ENCODE measurements around the gene BNIP5.

Gene BNIP5

DNA sequence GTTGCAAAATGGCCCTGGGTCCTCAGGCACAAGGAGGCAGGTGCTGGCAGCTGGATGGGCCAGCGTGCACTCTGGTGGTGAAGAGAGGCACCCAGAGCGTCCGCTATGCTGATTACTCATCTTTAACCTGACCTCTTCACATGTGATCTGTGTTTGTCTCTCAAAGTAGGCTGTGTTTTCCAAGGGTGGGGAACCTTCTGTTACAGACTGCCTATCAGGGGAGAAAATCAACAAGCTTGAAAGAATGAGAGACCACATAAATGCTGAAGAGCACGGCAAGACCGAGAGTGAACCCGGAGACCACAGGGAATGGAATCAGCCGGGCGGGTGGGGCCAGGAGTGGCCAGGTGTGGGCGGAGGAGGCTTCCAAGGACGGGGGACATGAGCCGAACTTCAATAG lies 16.2 kb downstream of the BNIP5 start:
- peak in 2 of 3 experiments; percentile 7 to 75 for DNase-seq

DNA sequence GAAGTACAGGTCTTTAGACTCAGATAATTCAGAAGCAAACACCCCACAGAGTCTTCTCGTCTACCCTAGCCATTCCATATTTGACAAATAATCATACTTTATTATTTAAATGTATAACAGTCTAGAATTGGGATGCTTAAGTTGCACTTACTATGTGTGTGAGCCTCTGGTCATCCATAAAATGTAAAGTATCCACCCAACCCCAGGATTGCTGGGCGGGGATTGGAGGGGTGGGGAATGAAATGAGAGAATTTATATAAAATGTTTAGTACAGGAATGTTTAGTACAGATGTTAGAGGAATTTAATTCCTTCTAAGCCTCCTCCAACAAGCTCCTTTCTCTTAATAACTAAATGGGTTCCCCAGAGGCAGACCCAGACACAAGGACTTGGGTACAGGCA lies 16.9 kb downstream of the BNIP5 start:
- no peak for DNase-seq

DNA sequence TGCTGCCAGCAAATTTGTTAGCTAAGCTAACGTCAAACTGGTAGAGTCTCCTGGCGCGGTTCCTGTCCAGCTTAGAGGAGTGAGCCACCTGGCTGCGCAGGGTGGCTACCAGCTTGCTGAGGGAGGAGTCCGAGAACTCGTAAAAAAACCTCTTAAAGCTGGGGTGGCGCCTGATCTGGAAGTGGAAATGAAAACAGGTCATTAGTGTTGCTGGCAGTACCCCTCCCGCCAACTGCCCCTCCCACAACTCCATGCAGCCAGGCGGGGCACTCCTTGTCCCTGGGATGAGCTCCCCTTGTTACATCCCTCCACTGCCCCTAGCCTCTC lies 17.3 kb downstream of the BNIP5 start:
- DNase-seq: peak; percentile 80 to 92 (median 88)

DNA sequence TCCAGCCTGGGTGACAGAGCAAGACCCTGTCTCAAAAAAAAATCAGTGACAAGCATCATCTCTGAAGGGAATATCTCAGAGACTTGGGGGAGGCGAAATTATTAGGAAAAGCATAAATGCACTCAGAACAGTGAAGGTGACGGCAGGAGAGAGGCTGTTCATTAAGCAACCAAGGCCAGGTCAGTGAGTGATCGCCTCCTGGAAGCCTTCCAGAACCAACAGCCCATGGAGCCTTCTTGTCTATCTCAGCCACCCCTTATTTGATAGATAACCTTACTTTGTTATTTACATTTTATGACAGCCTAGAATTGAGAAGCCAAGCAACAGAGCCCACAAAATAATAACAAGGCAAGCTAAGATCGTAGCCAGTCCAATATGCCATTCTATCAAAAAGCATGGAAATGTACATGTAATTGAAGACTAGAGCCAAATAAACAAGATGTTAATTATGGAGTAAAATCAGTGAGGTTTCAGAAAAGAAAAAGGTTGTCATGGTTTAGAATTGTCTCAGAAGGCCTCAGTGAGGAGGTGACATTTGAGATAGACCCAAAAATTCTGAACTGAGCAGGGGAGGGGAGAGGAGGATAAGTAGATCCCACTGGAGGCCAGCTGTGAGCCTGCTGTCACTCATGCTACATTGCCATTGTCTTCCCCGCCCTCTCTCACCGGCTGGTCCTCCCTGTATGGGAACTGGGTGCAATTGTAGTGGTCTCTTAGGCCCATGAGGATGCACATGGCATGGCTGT lies 17.8 kb downstream of the BNIP5 start:
- peak in 1 of 3 experiments; percentile 40 for DNase-seq

DNA sequence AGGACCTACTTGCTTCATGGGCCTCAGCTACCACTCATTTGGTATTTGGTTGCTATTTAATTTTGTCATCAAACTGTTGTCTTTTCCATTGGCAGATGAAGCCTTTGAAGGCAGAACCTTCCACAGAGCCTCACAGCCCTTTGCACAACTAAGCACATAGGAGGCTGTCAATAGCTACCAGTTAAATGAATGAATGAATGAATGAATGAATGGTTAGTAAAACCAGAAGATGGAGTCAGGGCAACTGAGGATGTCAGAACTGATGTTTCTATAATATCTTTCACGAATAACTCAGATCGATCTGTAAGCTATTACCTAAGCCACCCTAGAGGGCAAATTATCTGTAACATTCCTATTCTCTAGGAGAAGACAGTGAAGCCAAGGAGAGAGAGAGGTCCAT lies 19.1 kb downstream of the BNIP5 start:
- no peak for DNase-seq

DNA sequence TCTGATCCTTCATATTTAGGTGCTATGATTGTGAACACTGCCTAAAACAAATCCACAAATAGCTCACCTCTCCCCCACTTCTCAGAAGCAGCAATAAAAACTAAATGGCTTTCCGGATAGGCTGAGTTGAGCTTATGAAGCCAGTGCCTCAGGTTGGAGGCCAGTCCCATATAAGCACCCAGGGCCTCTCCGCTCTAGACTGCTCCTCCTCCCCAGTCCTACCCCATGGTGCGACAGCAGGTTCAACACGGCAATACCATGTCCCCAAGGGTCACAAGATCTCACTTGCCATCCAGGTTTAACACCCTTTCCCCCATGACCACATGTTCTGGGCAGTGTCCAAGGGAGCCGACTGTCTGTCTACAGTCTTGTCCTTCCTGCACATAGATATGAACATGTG lies 20.8 kb downstream of the BNIP5 start:
- DNase-seq: no peak

DNA sequence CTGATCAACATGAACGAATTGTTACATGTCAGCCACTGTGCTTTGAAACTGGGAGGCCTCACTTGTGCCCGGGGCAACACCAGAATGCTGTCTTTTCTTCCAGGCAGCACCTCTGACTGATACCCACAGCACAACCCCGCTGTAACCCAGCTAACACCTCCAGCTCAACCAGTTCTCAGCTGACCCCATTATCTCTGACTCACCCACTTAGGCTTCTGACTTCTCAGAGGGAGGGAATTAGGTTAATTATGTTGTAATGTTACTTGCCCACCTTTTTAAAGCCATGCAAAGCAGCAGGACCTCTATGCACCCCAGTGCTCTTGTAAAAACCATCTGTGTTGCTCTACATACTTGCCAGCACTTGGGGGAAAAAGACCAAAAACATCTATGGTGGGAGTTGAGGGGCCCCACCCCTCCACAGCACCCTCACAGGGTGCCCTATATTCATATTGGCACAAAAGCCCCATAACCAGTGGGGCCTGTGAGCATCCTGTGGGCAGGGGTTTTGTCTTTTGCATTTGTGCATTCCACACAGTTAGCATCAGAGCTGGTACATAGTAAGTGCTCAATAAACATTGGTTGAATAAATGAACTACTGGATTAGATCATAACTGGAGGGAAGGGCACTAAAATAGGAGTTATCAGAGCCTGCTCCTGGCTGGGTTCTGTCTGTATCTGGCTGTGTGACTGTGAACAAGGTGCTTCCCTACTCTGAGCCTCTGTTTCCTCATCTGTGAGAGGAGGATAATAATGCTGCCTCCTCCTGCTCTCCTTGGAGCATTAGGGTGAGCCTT lies 22.3 kb downstream of the BNIP5 start:
- DNase-seq: peak in 2 of 3 experiments; percentile 48 to 75

DNA sequence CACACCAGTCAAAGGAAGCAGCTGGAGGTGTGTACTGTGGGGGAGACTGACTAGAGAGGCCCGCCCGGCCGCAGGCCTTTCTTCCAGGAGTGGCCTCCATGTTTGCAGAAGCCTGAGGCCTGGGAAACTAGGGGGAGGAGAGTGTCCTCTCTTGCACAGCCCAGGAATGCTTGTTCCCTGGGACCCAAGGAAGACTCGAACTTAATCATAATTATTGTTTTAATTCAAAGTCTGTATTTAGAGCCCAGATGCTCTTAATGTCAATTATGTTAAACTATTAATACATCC lies 23.1 kb downstream of the BNIP5 start:
- DNase-seq: no peak

DNA sequence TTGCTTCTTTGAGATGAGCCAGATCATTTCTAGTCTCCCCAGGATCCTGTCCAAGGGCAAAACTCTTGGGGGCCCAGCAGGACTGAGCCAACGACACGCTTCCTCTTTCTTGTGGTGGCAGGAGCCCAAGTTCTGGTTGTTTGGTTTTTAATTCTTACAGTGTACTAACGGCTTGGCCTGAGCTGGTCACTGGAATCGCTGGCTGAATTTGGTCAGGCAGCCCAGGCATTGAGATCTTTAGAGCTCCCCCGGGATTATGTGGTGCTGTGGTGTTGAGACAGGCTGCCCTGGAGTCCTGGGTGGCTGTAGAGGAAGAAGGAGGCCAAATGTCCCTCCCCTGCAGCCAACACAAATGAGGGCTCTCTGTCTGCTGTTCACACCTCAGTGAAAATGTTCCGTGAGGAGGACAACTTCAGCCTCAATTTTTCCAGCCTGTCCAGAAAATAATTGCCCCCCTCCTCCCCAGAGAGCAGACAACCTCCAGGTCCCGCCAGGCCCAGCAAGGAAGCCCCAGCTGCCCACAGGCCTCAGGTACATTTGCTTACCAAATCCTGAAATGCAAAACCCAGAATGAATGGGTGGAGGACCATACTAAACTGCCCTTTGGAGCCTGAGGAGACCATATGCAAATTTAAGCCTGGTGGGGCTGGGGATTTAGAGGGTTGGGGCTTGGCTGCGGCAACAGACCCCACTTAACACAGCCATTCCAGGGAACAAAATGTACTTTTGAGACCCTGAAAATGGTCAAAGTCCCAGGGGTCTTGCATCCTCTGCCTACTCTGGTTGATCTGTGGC lies 23.6 kb downstream of the BNIP5 start:
- no peak for DNase-seq

DNA sequence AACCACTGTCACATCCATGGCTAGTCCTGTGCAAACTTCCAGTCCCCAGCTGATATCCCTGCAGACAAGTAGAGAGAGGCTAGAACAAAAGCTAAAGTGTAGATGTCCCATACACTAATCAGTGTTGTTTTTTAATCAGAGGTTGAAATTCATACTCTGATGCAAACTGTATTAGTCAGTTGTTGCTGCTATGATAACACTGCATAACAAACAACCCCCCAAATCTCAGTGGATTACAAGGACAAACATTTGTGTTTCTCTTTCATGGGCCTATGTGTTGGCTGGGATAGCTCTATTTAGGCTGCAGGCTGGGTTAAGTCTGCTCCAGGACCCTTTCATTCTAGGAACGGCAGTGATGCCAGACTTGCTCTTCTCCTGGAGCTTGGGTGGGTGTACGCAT lies 26.8 kb downstream of the BNIP5 start:
- no peak for DNase-seq

DNA sequence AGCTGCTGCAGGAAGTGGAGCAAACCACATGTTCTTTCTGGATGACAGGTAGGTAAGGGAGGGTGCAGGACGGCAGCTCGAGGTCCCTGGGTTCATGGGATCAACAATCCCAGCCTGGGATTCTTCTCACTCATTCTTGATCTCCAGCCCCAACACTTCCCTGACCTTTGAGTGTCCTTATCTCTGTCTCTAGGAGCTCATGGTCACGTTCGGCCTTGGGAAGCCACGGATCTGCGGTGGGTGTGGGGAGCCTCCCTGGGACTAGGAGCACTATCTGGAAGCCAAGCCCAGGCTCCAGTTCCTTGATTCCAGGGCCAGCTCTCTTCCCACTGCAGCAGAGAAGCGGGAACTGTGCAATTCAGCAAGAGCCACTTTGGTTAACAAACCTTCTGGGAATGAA lies 27.5 kb downstream of the BNIP5 start:
- no peak for DNase-seq

DNA sequence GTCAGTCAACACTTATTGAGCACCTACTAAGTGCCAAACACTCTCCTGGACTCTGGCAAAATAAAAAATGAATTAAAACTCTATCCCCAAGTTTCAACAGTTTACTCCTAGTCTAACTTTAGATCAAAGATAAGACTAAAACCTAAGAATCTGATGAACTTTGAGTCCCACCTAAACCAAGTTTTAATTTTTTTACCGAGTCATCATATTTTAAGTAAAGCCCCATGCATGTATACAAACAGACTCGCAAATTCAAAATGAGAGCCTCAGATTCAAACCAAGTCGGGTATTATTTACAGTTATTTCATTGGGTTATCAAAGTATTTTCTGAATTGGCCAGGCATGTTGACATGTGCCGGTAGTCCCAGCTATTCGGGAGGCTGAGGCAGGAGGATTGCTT lies 28.2 kb downstream of the BNIP5 start:
- DNase-seq: no peak

DNA sequence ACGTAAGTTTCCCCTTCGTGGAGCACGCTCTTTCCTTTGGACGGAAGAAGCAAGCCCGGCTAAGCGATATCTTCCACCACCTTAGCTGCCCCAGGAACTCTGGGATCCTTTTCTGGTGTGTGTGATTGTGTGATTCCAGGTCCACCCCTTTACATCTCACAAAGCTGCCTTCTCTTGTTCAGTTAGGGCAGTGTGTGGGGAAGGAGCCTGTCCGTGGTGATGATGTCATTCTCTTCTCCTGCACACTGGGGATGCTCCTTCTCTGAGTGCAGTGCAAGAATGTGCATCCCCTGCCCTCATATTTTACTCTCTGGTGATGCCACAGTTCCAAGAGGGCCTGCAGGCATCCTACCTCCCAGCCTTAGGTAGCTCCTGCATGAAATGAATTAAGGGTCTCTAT lies 30.3 kb downstream of the BNIP5 start:
- no peak for DNase-seq

DNA sequence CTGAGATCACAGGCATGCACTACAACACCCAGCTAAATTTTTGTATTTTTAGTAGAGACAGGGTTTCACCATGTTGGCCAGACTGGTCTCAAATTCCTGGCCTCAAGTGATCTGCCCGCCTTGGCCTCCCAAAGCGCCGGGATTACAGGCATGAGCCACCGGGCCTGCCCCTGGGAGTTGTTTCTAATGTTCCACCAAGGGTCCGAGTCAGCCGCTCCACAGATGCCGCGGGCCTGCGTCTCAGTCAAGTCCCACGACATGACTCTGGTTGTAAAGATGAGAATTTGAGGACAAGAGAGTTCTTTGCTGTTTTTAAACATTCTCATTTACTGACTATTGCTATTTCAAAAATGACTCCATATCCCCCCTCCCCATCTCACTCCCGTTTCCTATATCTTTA lies 30.8 kb downstream of the BNIP5 start:
- DNase-seq: no peak

DNA sequence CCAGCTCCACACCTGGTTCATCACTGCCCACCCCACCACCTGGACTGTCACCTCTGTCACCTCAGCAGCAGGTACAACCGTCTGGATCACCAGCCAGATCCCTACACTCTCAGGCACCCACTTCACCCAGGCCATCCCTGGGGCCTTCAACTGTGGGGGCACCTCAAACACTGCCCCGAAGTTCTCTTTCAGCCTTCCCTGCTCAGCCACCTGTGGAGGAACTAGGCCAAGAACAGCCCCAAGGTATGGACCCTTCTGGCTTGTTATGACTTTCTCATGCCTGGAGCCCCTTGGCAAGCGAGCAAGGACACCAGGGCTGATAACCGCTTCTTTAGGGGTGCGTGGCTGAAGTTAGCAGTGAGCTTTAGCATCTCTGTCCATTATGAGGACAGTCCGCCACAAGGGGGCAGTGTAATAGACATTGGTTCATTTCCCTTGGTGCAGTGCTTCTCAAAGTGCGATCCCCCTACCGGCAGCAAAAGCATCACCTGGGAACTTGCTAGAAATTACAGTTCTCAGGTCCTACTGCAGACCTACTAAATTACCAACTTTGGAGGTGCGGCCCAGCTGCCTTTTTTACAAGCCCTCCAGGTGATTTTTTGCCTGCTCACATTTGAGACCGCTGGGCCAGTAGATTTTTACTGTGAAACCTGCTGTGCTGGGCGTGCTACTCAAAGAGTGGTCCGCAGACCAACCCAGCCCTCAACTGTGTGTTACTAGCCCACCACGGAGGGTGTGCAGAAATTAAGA lies 34.3 kb downstream of the BNIP5 start:
- peak; percentile 58 to 85 (median 82) for DNase-seq

DNA sequence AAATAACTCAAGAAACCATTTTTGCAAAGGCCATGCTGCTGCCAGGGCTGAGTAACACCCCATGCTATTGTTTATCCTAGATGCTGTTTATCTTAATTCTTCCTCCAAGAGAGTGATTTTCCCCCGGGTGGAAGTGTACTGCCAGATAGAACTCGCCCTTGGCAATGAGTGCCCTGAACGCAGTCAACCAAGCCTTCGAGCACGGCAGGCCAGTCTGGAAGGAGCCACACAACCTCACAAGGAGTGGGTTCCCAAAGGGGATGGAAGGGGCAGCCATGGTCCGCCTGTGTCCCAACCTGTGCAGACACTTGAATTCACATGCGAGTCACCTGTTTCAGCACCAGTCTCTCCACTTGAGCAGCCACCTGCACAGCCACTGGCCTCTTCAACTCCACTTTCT lies 34.9 kb downstream of the BNIP5 start:
- DNase-seq: peak in 1 of 3 experiments; percentile 82

DNA sequence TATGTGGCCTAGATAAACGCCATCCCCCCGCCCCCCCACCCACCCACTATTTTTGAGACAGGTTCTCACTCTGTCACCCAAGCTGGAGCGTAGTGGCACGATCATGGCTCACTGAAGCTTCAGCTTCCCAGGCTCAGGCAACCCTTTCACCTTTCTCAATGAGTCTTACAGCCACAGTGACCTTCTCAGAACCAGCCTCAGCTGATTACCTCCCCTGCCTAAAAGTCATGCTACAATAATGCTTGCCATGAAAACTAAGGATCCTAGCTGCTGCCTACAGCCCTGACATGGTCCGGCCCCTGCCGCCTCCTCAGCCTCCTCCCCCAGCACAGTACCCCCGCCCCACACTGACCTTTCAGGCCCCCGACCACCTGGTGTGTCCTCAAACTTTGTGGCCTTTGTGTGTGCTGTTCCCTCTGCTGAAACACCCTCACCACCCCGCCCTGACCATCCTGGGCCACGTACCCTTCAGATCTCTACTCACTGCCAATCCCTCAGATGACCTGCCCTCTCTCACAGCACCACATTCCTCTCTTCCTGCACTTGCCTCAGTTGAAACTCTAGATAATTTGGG lies 35.5 kb downstream of the BNIP5 start:
- DNase-seq: no peak

DNA sequence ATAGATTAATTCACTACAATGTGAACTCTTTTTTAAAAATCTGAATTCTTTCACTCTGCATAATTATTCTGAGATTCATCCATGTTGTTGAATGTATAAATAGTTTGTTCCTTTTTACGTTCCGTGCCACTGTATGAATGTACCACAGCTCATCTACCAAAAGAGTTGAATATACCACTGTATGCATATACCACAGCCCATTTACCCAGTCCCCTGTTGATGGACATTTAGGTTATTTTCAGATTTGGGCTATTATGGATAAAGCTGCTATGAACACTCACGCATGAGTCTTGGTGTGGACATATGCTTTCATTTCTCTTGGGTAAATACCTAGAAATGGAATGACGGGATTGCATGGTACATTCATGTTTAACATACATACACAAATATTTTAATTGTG lies 38.7 kb downstream of the BNIP5 start:
- no peak for DNase-seq

DNA sequence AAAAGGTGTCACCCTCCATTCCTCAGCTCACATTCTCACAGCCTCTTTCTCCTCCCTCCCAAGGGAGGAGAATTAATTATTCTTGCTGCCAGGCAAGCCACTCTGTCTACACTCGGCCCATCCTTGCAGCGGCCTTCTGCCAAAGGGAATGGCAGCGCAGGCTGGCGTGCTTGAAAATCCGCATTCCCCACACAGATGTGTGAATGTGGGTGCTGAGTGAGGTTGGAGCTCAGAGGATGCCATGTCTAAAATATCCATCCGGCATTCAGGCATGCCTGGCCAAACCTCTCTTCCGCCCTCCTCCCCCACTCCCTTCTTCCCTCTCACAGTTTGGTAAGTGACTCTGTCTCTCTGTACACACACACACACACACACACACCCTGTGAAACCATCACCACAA lies 39.2 kb downstream of the BNIP5 start:
- no peak for DNase-seq

DNA sequence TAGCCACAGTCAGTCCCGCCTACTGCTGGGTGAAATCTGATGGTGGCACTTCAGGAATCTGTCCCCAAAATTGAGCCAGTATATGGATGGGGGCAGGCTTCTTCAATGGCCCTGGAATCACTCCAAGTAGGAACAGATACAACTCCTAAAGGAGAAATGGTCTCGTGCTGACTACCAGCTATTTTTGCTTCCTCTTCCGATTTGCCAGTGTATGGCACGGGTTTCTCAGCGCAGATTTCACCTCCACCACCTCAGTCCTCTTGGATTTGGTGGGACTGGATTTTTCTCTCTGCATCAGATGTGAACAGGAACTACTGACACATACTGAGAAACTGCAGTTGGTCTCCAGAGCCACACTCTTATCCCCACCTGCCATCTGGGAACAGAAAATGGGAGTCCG lies 39.6 kb downstream of the BNIP5 start:
- DNase-seq: no peak

DNA sequence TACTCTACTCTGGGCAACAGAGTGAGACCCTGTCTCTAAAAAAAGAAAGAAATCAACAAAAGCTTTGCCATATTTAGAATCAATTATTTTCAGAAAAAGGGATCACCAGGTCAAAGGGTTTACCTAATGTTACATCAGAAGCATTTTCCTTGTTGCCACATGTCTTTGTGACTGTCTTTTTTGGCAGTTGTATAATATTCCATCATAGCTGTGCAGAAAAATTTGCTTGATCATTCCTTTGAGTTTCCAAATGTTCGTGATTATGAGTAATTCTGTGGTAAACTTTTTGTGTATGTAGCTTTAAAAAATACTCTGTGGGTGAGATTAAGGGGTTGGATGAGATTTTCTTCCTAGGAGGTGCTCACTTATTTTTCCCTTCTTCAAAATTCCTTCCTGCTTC lies 40.4 kb downstream of the BNIP5 start:
- DNase-seq: no peak

DNA sequence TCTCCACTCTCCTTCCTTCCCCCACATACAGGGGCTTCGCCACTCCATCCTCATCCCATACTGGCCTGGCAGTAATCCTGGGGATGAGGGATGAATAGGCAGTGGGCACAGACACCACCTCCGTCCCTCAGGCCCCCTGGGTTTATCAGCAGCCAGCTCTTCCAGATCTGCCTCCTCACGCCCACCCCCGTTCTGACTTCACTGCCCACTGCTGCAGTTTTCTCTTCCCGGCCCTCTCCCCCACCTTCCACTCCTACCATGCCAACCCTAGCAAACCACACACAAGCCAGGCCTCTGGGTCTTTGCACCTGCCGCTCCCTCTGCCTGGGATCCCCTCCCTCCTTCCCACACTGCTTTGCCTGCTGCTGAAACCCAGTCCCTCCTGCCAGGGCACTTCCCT lies 44.5 kb downstream of the BNIP5 start:
- no peak for DNase-seq

Data from NCI-H1417 (cell line).